Suprapubic skin (tissue), 4 donors: ENCODE results near the gene MACC1.

Experiments used
- CTCF ChIP-seq, 2 donors: fragments of 200-600 bp in 1 of 2; fragments of 450-650 bp in 1 of 2; sonication (generic) in 1 of 2; IDR thresholded peaks; one replicate each; pipeline ENCODE4 v1.5.1; 2016 to 2019; ENCODE audit warnings: antibody characterized with exemption in 2 of 2, mild to moderate bottlenecking in 1 of 2, moderate library complexity in 1 of 2
- EP300 ChIP-seq: sonication (generic); formaldehyde crosslinking; IDR thresholded peaks from one replicate; pipeline ENCODE4 v1.6.1; 2017; ENCODE audit warnings: antibody characterized with exemption
- POLR2A ChIP-seq, 2 donors: fragments of 450-650 bp; IDR thresholded peaks; one replicate each; pipeline ENCODE4 v1.6.1; 2017; ENCODE audit warnings: antibody characterized with exemption in 2 of 2, mild to moderate bottlenecking in 2 of 2, moderate library complexity in 2 of 2
- POLR2AphosphoS5 ChIP-seq, 3 donors: sonication (generic); formaldehyde crosslinking; IDR thresholded peaks; one replicate each; pipeline ENCODE4 v1.6.1; 2017; ENCODE audit warnings: antibody characterized with exemption in 3 of 3

- TF ChIP-seq EP300, result no peak
- no peak for TF ChIP-seq CTCF (IDR thresholded peaks at IDR 0.05)
- TF ChIP-seq POLR2A (IDR thresholded peaks at IDR 0.05), result no peak
- no peak for TF ChIP-seq POLR2AphosphoS5 (IDR thresholded peaks at IDR 0.05)
Observed at GRCh38 chr7:20095862-20096261, 121.3 kb downstream of the MACC1 start.
